ENCODE data around the gene CFAP97D1. TPM values are rescaled to one million over a fixed set of nuclear protein-coding genes. Genes with fewer than 3 reads are reported as not detected.

Gene CFAP97D1
- total RNA-seq, 2 donors from 2014 or later: not detected

GRCh38 chr17:43754947-43755346 lies 25.3 kb upstream of the CFAP97D1 start:
- intact Hi-C loops (cut with DNase I): no loop called here
- Histone ChIP-seq H3K4me3 (no peak overlapping the region), H3K27me3 (peaks cover 18% of the 10 kb centered on the region)

DNA sequence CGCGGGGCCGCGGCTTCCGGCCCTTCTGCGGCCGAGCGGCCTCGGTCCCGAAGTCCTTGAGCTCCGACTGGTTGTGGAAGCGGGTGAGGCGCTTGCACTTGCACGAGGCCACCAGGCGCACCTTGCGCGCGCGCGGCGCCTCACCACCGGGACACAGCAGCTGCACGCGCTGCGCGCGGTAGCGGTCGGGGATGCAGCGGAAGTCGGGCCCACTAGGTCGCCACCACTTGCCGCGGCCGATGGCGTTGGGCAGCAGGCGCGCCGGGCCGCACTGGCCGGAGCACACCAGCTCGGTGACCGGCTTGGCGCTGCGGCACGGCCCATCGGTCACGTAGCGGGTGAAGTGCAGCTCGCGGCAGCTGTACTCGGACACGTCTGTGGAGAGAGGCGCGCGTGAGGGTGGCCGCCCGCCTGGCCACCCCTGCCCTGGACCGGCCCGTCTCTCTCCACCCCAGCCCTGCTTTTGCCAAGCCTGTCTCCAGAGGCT lies 24.8 kb upstream of the CFAP97D1 start:
- Histone ChIP-seq H3K4me3 (no peak overlapping the region), H3K4me1 (no peaks in the 10 kb centered on the region), H3K36me3 (no peaks in the 10 kb centered on the region), H3K27ac (no peak overlapping the region), H3K9me3 (no peaks in the 10 kb centered on the region), H3K27me3 (peaks cover 18% of the 10 kb centered on the region), H3K9ac (ENCODE audit: low read depth in 2 of 2, low read length in 2 of 2) (no peak overlapping the region)
- DNase-seq: no peak
- intact Hi-C loops (cut with DNase I): no loop called here
- TF ChIP-seq, protein P1, sequence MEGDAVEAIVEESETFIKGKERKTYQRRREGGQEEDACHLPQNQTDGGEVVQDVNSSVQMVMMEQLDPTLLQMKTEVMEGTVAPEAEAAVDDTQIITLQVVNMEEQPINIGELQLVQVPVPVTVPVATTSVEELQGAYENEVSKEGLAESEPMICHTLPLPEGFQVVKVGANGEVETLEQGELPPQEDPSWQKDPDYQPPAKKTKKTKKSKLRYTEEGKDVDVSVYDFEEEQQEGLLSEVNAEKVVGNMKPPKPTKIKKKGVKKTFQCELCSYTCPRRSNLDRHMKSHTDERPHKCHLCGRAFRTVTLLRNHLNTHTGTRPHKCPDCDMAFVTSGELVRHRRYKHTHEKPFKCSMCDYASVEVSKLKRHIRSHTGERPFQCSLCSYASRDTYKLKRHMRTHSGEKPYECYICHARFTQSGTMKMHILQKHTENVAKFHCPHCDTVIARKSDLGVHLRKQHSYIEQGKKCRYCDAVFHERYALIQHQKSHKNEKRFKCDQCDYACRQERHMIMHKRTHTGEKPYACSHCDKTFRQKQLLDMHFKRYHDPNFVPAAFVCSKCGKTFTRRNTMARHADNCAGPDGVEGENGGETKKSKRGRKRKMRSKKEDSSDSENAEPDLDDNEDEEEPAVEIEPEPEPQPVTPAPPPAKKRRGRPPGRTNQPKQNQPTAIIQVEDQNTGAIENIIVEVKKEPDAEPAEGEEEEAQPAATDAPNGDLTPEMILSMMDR (IDR thresholded peaks at IDR 0.05): no peak

More at GRCh38 chr17:43754947-43755346, 25.3 kb upstream of the CFAP97D1 start:
- no peaks in the 10 kb centered on the region for H3K9me3 ChIP-seq
- H3K36me3 ChIP-seq: no peaks in the 10 kb centered on the region
- no peak overlapping the region for H3K27ac ChIP-seq
- no peak overlapping the region for H3K9ac ChIP-seq (ENCODE audit: low read depth in 2 of 2, low read length in 2 of 2)
- no peaks in the 10 kb centered on the region for H3K4me1 ChIP-seq
- TF ChIP-seq, protein P1 (IDR thresholded peaks at IDR 0.05): no peak
- DNase-seq: no peak

DNA sequence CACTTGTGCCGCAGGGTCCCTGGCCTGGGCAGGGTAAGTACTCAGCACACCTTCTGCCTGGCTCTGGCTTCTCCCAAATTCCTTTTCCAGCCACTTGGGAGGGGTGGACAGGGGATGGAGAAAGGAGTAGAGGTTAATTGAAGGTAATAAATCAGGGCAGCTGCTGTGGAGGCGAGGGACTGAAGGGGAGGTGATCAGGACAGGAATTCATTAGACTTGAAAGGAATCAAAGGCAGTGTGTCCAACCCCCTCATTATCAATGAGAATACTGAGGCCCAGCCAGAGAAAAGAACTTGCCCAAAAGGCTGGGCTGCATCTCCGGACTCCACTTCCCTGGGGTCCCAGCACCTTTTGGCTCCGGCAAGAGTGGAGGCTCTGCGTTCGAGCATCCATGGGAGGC lies 24.0 kb upstream of the CFAP97D1 start:
- Histone ChIP-seq H3K27ac (no peak overlapping the region), H3K4me3 (no peak overlapping the region), H3K36me3 (no peaks in the 10 kb centered on the region), H3K9me3 (no peaks in the 10 kb centered on the region), H3K27me3 (peaks cover 18% of the 10 kb centered on the region), H3K4me1 (peaks cover 3% of the 10 kb centered on the region), H3K9ac (ENCODE audit: low read depth in 2 of 2, low read length in 2 of 2) (no peak overlapping the region)
- TF ChIP-seq, protein P1 (IDR thresholded peaks at IDR 0.05): no peak
- intact Hi-C loops (cut with DNase I): no loop called here
- no peak for DNase-seq

DNA sequence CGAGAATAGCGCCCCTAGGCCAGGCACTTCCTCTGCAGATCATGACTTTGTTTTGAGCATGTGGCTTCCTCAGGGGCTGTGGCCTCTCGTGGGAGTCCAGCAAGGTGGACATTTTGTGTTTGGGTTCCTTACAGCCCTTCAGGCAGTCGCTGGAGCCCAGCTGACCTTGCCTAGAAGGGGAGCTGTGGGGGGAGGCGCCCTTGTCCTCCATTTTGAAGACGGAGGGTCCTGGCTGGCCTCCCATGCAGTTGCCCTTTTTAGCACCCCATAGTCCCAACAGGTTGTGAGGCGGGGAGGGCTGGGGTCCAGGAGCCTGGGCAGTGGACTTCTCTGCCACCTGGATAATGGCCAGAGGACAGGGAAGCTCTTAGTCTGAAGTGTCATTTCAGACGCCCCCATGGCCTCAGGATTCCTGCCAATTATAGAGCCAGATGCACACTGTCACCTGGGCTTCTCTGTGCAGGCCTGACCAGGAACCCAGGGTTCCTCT lies 23.0 kb upstream of the CFAP97D1 start:
- no peak overlapping the region for H3K27ac ChIP-seq
- intact Hi-C loops (cut with DNase I): no loop called here
- H3K9me3 ChIP-seq: no peaks in the 10 kb centered on the region
- no peaks in the 10 kb centered on the region for H3K36me3 ChIP-seq
- peaks cover 18% of the 10 kb centered on the region for H3K27me3 ChIP-seq
- TF ChIP-seq, protein P1 (IDR thresholded peaks at IDR 0.05): no peak
- no peak for DNase-seq
- H3K9ac ChIP-seq (ENCODE audit: low read depth in 2 of 2, low read length in 2 of 2): no peak overlapping the region
- peaks cover 3% of the 10 kb centered on the region for H3K4me1 ChIP-seq
- no peak overlapping the region for H3K4me3 ChIP-seq

- intact Hi-C loops (cut with DNase I): loop anchor here (2.0 kb wide), 1 partner anchor 63 kb away; no protein-coding TSS in a partner anchor
- TF ChIP-seq, protein P1 (IDR thresholded peaks at IDR 0.05): no peak
- no peaks in the 10 kb centered on the region for H3K9me3 ChIP-seq
- H3K9ac ChIP-seq (ENCODE audit: low read depth in 2 of 2, low read length in 2 of 2): no peak overlapping the region
- peaks cover 18% of the 10 kb centered on the region for H3K27me3 ChIP-seq
- no peak overlapping the region for H3K27ac ChIP-seq
- no peak for DNase-seq
- H3K4me3 ChIP-seq: no peak overlapping the region
- H3K36me3 ChIP-seq: no peaks in the 10 kb centered on the region
- H3K4me1 ChIP-seq: peaks cover 3% of the 10 kb centered on the region
These were observed 22.1 kb upstream of the CFAP97D1 start for GRCh38 chr17:43758086-43758485.

All from colonic mucosa (tissue), 4 donors.